SKM-1 treated with dmso at 0.1 percent for 144 hours (cell line): ENCODE results near the gene LRIF1.
"Not testable (repeated sequence)": the region's sequence is repeated elsewhere in the genome, so short reads cannot be mapped to it uniquely, and the experiment has no call there.

Source experiments
- DNase-seq: peaks from one replicate; lab custom pipeline; 2025; ENCODE audit not compliant: unreplicated experiment; lab: John Stamatoyannopoulos, UW

The LRIF1 gene

DNA sequence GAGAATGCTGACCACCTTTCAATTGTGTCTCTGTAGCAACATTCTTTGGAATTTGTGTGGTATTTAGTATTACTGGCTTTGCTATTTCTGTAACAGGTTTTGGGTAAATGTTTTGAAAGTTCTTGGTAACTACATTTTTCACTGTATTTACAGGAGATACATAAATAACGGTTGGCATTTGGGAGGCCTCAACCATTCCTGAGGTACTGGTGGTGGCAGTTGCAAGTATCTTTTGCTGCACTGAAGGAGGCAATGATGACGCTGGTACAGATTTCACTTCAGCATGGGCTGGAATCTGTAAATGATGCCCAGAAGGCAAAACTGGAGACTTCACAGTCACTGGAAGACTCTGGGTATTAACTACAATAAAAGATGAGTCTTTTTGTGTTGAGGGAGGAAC lies 11.7 kb downstream of the LRIF1 start:
- no peak for DNase-seq

GRCh38 chr1:110951161-110951560 lies 12.6 kb downstream of the LRIF1 start:
- no peak for DNase-seq

DNA sequence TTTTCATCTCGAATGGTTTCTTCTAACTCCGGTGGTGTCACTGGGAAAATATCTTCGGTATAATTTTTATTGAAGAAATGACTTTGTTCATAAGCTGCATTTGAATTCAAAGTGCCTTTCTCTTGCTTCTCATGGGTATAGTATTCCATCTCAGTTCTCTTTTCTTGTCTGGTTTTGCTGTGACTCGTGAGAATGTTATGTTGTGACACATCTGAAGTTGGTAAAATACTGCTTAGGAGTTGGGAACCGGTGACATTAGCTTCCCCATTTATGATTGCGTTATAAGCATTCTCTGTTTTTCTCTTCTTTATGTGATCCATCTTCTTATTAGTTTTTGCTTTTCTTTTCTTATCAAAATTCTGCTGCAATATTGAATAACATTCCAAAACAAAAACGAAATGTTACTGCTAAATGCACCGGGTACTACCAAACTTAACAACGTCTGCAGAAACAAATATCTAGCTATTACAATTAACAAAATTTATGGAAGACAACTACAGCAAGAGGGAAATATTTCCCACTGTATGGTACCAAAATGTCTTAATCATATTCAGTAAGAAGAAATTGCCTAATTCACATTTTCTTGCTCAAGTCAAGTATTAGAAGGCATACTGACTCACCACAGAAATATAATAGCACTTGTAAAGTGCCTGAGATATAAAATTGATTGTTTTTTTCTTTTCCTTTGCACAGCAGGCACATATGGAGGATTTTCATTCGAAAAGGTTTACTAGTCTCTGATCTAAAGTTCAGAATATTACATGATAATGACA lies 15.5 kb downstream of the LRIF1 start:
- DNase-seq = no peak

- no peak for DNase-seq
These were observed 18.1 kb downstream of the LRIF1 start for GRCh38 chr1:110945626-110946025.

- DNase-seq = no peak
These were observed 18.9 kb downstream of the LRIF1 start for GRCh38 chr1:110944806-110945205.

- DNase-seq = no peak
These were observed 27.2 kb downstream of the LRIF1 start for GRCh38 chr1:110936567-110936966.

GRCh38 chr1:110931097-110931496 lies 32.6 kb downstream of the LRIF1 start:
- DNase-seq = not testable (repeated sequence)

DNA sequence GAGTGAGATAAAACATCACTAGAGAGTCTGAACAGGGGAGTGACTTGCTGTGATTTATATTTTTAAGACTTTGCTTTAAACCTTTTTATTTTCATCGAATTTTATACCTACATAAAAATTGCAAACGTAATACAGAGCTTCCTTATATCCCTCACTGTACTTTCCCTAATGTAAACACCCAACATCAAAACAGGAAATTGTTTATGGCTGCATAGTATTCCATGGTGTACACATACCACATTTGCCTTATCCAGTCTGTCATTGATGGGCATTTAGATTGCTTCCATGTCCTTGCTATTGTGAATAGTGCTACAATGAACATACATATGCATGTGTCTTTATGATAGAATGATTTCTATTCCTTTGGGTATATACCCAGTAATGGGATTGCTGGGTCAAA lies 34.8 kb downstream of the LRIF1 start:
- DNase-seq = no peak

- no peak for DNase-seq
These were observed 35.5 kb downstream of the LRIF1 start for GRCh38 chr1:110928191-110928590.

DNA sequence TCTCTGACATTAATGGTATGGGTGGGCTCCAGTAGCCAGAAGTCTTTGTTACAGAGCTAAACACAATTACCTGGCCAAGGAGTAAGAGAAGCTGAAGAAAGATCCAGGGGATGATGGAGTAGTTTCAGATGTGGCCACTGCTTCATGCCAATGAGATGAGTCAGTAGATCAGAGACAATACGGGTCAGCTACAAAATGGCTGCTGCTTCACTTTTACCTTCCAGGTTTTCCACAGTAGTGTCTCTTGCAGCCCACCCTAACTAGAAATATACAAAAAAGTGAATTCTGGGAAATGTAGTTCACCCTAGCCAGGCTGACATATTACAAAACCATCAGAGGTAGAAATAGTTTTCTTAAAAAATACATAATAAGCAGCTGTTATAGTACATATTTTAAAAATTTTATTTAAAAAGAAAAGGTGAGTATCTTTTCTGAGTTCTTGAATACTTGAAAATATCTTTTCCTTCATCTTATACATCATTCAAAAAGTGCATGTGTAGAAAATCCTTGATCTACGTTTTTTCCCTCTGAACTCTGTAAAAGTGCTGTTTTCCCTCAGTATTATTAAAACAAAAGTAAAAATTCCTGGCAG lies 36.1 kb downstream of the LRIF1 start:
- DNase-seq = no peak

DNA sequence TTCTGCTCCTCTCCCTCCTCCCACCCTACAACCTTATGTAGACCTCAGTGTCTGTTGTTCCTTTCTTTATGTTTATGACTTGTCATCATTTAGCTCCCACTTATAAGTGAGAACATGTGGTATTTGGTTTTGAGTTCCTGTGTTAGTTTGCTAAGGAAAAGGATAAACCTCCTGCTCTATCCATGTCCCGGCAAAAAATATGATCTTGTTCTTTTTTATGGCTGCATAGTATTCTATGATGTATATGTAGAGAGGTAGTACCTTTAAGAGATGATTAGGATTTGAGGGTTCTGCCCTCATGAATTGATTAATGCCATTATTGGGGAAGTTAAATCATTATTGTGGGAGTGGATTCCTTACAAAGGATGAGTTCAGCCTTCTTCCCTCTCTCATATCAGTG lies 41.8 kb downstream of the LRIF1 start:
- DNase-seq = no peak

DNA sequence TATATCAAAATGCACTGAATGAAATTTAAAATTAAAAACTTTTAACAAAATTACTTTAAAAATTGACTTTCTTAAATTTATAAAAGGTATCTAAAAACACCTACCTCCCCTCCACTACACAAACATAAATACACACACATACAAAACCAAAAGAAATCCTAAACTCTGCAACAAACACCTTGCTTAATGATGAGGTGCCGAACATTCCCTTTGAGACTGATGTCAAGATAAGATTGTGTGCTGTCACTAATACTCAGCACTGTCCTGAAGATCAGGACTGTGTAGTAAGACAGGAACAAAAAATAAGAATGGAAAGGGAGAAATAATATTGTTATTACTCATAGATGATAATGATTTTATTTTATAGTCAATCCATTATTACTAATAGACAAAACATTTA lies 45.7 kb downstream of the LRIF1 start:
- no peak for DNase-seq

DNA sequence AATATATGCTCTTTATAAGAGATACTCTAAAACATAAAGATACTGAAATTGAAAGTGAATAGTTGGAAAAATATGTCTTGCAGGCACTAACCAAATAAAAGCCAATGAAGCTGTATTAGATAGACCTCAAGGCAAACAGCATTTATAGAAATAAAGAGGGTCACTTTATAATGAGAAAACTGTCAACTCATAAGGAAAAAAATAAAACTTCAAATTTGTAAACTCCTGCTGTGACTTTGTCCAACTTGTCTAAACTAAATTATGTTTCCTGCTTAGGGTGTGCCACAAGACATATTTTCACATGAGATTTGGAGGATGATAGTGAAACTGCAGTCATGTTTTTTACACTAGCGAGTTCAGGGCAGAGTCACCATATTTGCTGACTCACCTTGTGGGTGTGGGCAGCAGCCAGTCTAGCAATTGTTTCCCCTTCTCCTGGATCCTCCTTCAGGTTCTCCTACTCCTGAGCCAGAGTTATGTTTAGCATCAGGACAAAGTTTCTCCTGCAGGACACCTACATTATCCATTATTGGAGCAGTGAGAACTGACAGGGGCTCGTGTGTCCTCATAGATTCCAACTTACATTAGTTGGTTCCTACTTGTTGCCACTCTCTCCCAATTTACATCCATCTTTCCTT lies 46.9 kb downstream of the LRIF1 start:
- no peak for DNase-seq

DNA sequence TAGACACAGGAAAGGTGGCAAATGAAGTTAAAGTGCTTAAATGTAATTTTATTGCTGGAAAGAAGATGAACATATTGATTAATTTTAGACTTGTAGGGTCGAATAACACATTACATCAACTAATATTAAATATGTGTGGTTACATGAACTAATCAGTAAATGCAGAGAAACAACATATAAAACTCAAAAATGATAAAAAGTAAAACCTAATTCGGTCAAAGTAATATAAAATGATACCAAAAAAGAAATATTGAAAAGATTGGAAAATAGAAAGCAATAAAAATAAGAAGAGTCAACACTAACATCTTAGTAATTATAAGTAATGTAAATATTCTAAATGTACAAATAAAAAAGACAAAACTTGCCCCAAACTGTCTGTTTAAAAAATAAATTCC lies 47.5 kb downstream of the LRIF1 start:
- DNase-seq = no peak

DNA sequence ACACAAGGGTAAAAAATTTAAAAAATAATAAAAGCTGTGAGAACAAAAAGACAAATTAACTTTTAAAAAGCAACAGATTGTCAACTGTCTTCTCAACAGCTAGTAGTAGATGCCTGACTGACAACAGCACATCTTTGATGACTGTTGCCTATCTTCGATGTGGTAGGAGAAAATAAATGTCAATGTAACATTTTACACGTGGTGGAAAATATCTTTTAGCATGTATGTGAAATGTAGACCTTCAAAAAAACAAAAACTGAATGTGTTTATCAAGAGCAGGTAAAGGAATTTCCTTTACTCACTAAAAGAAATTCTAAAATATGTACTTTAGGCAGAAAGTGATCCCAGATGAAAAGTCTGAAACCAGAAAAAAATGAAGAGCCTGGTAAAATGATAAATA lies 47.9 kb downstream of the LRIF1 start:
- no peak for DNase-seq

DNA sequence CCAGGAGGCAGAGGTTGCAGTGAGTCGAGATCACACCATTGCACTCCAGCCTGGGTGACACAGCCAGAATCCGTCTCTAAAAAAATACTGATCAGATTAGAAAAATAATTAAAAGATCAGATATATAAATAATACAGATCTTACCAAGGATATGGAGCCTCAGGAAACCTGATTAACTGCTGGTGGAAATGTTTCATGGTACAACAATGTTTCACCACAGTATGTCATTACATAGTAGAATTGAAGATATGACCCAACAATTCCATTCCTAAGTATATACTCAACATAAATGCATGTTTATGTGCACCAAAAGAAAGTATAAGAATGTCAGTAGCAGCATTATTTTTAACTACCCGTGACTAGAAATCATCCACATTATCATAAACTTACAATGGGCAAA lies 49.0 kb downstream of the LRIF1 start:
- DNase-seq = no peak

DNA sequence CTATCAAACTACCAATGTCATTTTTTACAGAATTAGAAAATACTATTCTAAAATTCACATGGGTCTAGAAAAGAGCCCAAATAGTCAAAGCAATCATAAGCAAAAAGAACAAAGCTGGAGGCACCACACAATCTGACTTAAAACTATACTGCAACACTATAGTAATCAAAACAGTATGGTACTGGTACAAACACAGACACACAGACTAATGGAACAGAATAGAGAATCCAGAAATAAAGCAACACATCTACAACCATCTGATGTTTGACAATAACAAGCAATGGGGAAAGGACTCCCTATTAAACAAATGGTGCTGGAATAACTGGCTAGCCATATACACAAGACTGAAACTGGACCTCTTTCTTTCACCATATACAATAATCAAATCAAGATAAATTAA lies 50.9 kb downstream of the LRIF1 start:
- DNase-seq = no peak

- DNase-seq = no peak
These were observed 59.7 kb downstream of the LRIF1 start for GRCh38 chr1:110903853-110904500.

GRCh38 chr1:110902820-110903463 lies 60.8 kb downstream of the LRIF1 start:
- DNase-seq = no peak

- DNase-seq = no peak
These were observed 64.3 kb downstream of the LRIF1 start for GRCh38 chr1:110899458-110899843.

- DNase-seq = no peak
These were observed 64.8 kb downstream of the LRIF1 start for GRCh38 chr1:110898734-110899457.
